Tibial nerve (tissue), 4 donors: ENCODE data around the gene PTH1R. TPM values are rescaled to one million over a fixed set of nuclear protein-coding genes. Genes with fewer than 3 reads are reported as not detected.

Experiments
- DNase-seq, 2 donors: peaks; one replicate each; pipeline ENCODE4 v3.0.0-alpha.2; 2019; ENCODE audit warnings: low spot score in 2 of 2
- H3K27ac ChIP-seq, 4 donors: fragments of 200-600 bp; sonication (generic) in 3 of 4; one replicate each; pipeline ENCODE4 v1.5.1; 2017 to 2019; ENCODE audit warnings: mild to moderate bottlenecking in 1 of 4
- H3K27me3 ChIP-seq, 2 donors: fragments of 200-600 bp; sonication (generic) in 1 of 2; one replicate each; pipeline versions ENCODE4 v1.5.1 to v1.6.0; 2017 to 2019
- H3K36me3 ChIP-seq, 3 donors: fragments of 200-600 bp; sonication (generic); one replicate each; pipeline ENCODE4 v1.5.1; 2018 to 2019
- H3K4me1 ChIP-seq, 4 donors: fragments of 200-600 bp; sonication (generic) in 3 of 4; one replicate each; pipeline ENCODE4 v1.5.1; 2017 to 2019
- H3K4me3 ChIP-seq, 4 donors: fragments of 200-600 bp; sonication (generic) in 3 of 4; one replicate each; pipeline ENCODE4 v1.5.1; 2017 to 2019; ENCODE audit warnings: mild to moderate bottlenecking in 1 of 4, moderate library complexity in 1 of 4
- H3K9me3 ChIP-seq, 4 donors: fragments of 200-600 bp; sonication (generic) in 3 of 4; one replicate each; pipeline ENCODE4 v1.5.1; 2017 to 2019
- CTCF ChIP-seq, 5 experiments: fragments of 200-600 bp in 3 of 5; fragments of 450-650 bp in 2 of 5; sonication (generic) in 3 of 5; IDR thresholded peaks; one replicate each; pipeline ENCODE4 v1.5.1; 2016 to 2019; ENCODE audit warnings: antibody characterized with exemption in 5 of 5, mild to moderate bottlenecking in 3 of 5, moderate library complexity in 2 of 5
- EP300 ChIP-seq, 2 donors: sonication (generic); formaldehyde crosslinking; IDR thresholded peaks; one replicate each; pipeline ENCODE4 v1.6.1; 2017; ENCODE audit warnings: antibody characterized with exemption in 2 of 2, mild to moderate bottlenecking in 1 of 2
- POLR2A ChIP-seq, 2 donors: fragments of 450-650 bp; IDR thresholded peaks; one replicate each; pipeline ENCODE4 v1.6.1; 2017; ENCODE audit warnings: antibody characterized with exemption in 2 of 2, mild to moderate bottlenecking in 2 of 2, moderate library complexity in 2 of 2
- WGBS, 2 donors: methylation state at CpG; one replicate each; pipeline ENCODE4 v1.1.5; 2018; 5-methylcytosine and 5-hydroxymethylcytosine counted together
- total RNA-seq, 4 donors: library from RNA; depleted of rRNA; stranded (reverse); fragments of >200 nt; gene quantifications; one replicate each; pipeline ENCODE4 v1.1.0, GENCODE V29; 2016

PTH1R gene
- total RNA-seq, 4 donors from 2014 or later: 8.1 to 14.3 (median 13.6) TPM

- Histone ChIP-seq H3K9me3 (no peaks in the 10 kb centered on the region), H3K4me3 (no peak overlapping the region), H3K27ac (no peak overlapping the region), H3K4me1 (peaks cover 0 to 34% (median 23%) of the 10 kb centered on the region in 4 donors), H3K36me3 (peaks cover 0 to 93% (median 17%) of the 10 kb centered on the region in 3 donors), H3K27me3 (no peaks in the 10 kb centered on the region)
- WGBS, 2 donors: 96 to 98% methylated on average over 4 of the region's 4 CpGs
- TF ChIP-seq EP300 (IDR thresholded peaks at IDR 0.05) (no peak), CTCF (IDR thresholded peaks at IDR 0.05) (no peak), POLR2A (IDR thresholded peaks at IDR 0.05) (no peak)
- DNase-seq: no peak
These were observed 44.9 kb downstream of the PTH1R start for GRCh38 chr3:46922426-46922825.

GRCh38 chr3:46922871-46923558, 45.5 kb downstream of the PTH1R start:
- DNase-seq: no peak
- TF ChIP-seq EP300 (IDR thresholded peaks at IDR 0.05): no peak
- no peak for TF ChIP-seq POLR2A (IDR thresholded peaks at IDR 0.05)
- TF ChIP-seq CTCF (IDR thresholded peaks at IDR 0.05): no peak
- Histone ChIP-seq H3K4me3 (no peak overlapping the region), H3K27ac (no peak overlapping the region), H3K36me3 (peaks cover 0 to 87% (median 17%) of the 10 kb centered on the region in 3 donors), H3K27me3 (no peaks in the 10 kb centered on the region), H3K9me3 (no peaks in the 10 kb centered on the region), H3K4me1 (peaks cover 0 to 40% (median 27%) of the 10 kb centered on the region in 4 donors)
- 88 to 94% methylated on average over 16 of the region's 16 CpGs for WGBS, 2 donors

- no peak overlapping the region for H3K4me3 ChIP-seq
- H3K9me3 ChIP-seq: no peaks in the 10 kb centered on the region
- H3K27ac ChIP-seq: no peak overlapping the region
- no peaks in the 10 kb centered on the region for H3K27me3 ChIP-seq
- TF ChIP-seq EP300 (IDR thresholded peaks at IDR 0.05) (no peak), CTCF (IDR thresholded peaks at IDR 0.05) (peak; percentile 50 to 76 (median 55))
- 46 to 57% methylated on average over 5 to 10 of the region's 11 CpGs for WGBS, 2 donors
- DNase-seq: no peak
- peaks cover 0 to 47% (median 34%) of the 10 kb centered on the region in 4 donors for H3K4me1 ChIP-seq
- H3K36me3 ChIP-seq: peaks cover 0 to 80% (median 17%) of the 10 kb centered on the region in 3 donors
These were observed 46.2 kb downstream of the PTH1R start for GRCh38 chr3:46923559-46924350.

DNA sequence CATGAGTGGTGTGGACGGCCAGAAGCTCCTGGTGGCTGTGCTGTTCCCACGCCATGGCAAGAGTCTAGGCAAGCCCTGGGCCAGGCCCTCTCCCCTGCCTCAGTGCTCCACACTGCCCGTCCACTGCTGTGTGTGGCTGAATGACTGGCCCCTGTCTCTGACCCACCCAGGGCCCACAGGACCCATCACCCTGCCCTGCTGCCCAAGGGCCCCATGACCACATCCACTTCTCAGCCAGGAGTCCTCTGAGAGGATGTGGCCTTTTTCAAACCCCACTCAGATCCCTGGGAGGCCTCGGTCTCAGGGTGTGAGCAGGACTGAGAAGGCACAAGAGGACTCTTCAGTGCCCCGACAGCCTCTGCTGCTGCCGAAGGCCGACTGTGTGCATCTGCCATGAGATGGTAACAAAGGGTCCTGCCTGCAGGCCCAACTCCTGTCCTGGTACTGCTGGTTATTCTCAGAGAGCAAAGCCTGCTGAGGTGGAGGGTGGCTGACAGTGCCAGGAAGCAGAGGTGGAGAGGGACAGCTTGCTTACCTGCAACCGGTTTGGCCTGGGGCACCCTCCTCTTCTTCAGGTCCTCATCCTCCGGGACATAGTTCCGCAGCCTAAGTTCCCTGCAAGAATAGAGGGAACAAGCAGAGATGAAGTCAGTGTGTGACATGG, 47.5 kb downstream of the PTH1R start:
- TF ChIP-seq EP300 (IDR thresholded peaks at IDR 0.05) (no peak), POLR2A (IDR thresholded peaks at IDR 0.05) (no peak), CTCF (IDR thresholded peaks at IDR 0.05) (no peak)
- 82 to 88% methylated on average over 6 to 10 of the region's 10 CpGs for WGBS, 2 donors
- Histone ChIP-seq H3K27ac (peak overlapping the region in 1 of 4 donors; percentile 12), H3K36me3 (peaks cover 0 to 67% (median 17%) of the 10 kb centered on the region in 3 donors), H3K4me1 (peaks cover 0 to 60% (median 45%) of the 10 kb centered on the region in 4 donors), H3K4me3 (no peak overlapping the region), H3K9me3 (no peaks in the 10 kb centered on the region), H3K27me3 (no peaks in the 10 kb centered on the region)
- DNase-seq: no peak
